GM19025 (cell line): ENCODE data around the gene LRRC8B.

Experiments
- ATAC-seq: cut with Tn5 transposase; IDR thresholded peaks from one replicate; pipeline ENCODE4 v1.9.1; 2021; ENCODE audit warnings: mild to moderate bottlenecking, low read depth, moderate library complexity; ENCODE audit not compliant: unreplicated experiment

Gene LRRC8B

GRCh38 chr1:89546082-89546889 lies 21.7 kb downstream of the LRRC8B start:
- no peak for ATAC-seq

GRCh38 chr1:89546934-89547562 lies 22.4 kb downstream of the LRRC8B start:
- ATAC-seq, result no peak

GRCh38 chr1:89547563-89548116 lies 23.0 kb downstream of the LRRC8B start:
- ATAC-seq, result no peak

GRCh38 chr1:89548122-89548857 lies 23.7 kb downstream of the LRRC8B start:
- no peak for ATAC-seq

- ATAC-seq, result no peak
Observed at GRCh38 chr1:89550995-89551394, 26.4 kb downstream of the LRRC8B start.

- peak; percentile 68 for ATAC-seq
Observed at GRCh38 chr1:89552471-89553081, 27.9 kb downstream of the LRRC8B start.

GRCh38 chr1:89553157-89553556 lies 28.5 kb downstream of the LRRC8B start:
- ATAC-seq, result no peak

- ATAC-seq, result no peak
Observed at GRCh38 chr1:89555550-89555949, 30.9 kb downstream of the LRRC8B start.

GRCh38 chr1:89556726-89557444 lies 32.3 kb downstream of the LRRC8B start:
- ATAC-seq, result no peak

- ATAC-seq, result no peak
Observed at GRCh38 chr1:89557445-89557825, 32.8 kb downstream of the LRRC8B start.

- no peak for ATAC-seq
Observed at GRCh38 chr1:89557956-89558355, 33.3 kb downstream of the LRRC8B start.

- ATAC-seq, result no peak
Observed at GRCh38 chr1:89563957-89564604, 39.5 kb downstream of the LRRC8B start.

- no peak for ATAC-seq
Observed at GRCh38 chr1:89565521-89565920, 40.9 kb downstream of the LRRC8B start.

GRCh38 chr1:89566761-89567174 lies 42.1 kb downstream of the LRRC8B start:
- ATAC-seq, result no peak

- no peak for ATAC-seq
Observed at GRCh38 chr1:89567797-89568196, 43.2 kb downstream of the LRRC8B start.

- no peak for ATAC-seq
Observed at GRCh38 chr1:89573410-89573809, 48.8 kb downstream of the LRRC8B start.

- ATAC-seq, result no peak
Observed at GRCh38 chr1:89574621-89575020, 50.0 kb downstream of the LRRC8B start.

- no peak for ATAC-seq
Observed at GRCh38 chr1:89575207-89575606, 50.6 kb downstream of the LRRC8B start.

GRCh38 chr1:89576013-89576412 lies 51.4 kb downstream of the LRRC8B start:
- ATAC-seq, result no peak

GRCh38 chr1:89578151-89578550 lies 53.5 kb downstream of the LRRC8B start:
- no peak for ATAC-seq
